ENCODE data around the gene KTN1. TPM values are rescaled to one million over a fixed set of nuclear protein-coding genes. Genes with fewer than 3 reads are reported as not detected.

The KTN1 gene
- total RNA-seq, 4 donors from 2014 or later, result 138 to 186 (median 176) TPM

- no peak for TF ChIP-seq CTCF (IDR thresholded peaks at IDR 0.05; ENCODE audit: low read depth)
Measured at GRCh38 chr14:55724736-55725135, 144.7 kb downstream of the KTN1 start.

DNA sequence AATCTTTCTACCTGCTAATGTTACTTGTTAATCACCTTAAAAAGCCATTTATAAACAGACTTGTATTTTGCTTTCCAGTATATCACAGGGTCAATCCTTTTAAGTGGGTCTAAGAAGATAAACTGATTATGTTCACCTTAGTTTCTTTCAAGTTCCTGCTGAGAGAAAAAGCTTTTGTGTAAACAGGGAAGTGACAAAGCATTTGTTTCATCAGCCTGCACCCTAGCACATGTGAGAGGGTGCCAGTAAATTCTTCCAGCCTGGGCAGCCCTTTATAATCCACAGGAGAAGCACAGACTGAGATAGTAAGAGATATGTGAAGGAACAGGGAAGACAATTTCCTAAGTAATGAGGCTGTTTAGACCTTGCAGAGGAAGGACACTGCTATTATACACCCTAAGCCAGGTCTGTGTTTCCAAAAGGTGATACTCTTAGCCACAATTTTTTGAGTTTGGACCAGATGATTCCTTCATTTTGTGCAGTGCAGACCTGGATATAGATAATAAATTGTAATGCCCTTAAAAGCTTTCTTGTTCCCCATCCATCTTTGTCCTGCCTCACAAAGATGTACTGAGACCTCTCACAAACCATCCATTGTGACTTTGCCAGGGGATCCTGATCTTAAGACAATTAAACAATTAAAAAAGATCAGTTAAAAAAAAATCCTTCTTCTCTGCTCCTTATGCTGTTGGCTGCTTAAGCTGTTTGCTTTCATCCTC lies 150.7 kb downstream of the KTN1 start:
- TF ChIP-seq CTCF (IDR thresholded peaks at IDR 0.05; ENCODE audit: low read depth), result no peak

DNA sequence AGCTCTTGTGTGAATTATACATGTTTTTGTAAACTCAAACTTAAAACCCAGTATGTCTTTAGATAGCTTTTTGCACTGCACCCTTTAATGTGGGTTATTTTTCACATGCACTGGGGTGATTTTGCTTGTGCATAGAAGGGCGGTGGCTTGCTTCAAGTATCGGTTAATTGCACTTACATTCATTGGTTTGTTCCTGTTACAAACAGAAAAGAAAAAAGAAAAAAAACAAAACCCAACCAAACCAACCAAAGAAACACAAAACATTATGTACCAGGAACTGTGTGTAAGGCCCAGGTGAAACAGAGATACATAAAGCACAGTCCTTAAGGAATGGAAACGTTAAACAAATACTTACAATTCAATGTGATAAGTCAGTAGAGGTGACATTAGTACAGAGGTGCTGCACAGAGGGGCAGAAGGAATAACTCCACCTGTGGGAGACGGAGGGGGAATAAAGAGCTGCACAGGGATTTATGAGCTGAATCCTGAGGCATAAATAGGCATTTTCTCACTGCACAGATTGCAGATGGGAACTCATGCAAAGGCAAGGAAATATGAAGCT lies 151.4 kb downstream of the KTN1 start:
- TF ChIP-seq CTCF (IDR thresholded peaks at IDR 0.05; ENCODE audit: low read depth), result no peak

- no peak for TF ChIP-seq CTCF (IDR thresholded peaks at IDR 0.05; ENCODE audit: low read depth)
Measured at GRCh38 chr14:55731881-55732498, 152.0 kb downstream of the KTN1 start.

DNA sequence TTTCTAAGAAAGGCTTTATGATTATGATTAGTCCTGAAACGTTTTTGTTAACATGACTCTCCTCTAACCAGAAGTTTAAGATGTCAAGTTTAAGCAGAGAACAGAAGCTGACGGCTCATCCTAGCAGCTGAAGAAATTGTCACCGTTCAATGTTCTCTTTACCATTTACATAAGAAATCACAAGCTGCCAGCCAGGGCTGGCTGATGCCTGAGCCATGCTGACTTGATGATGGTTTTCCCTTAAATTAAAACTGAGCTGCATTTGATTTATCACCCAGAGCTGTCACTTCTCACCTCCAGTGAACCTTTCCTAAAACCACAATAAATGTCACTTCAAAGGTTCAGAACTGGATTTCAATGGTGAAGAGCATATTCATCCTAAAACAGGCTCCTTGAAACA lies 153.6 kb downstream of the KTN1 start:
- TF ChIP-seq CTCF (IDR thresholded peaks at IDR 0.05; ENCODE audit: low read depth), result no peak

Small RNA genes within 50 kb of the gene (small RNA-seq; reads per million reads assigned to genes)
- 0.49 reads per million for gene RF00019

Other genes starting within 250 kb of the KTN1 start
- 10 to 100 TPM; 15.0 to 24.3 (median 19.7) TPM for gene ATG14, start 168.4 kb upstream of the KTN1 start, total RNA-seq
- gene TBPL2, start 139.6 kb upstream of the KTN1 start, total RNA-seq, result not detected